HL-60 (cell line): ENCODE results near the gene MFRP.

Experiments
- DNase-seq, 2 experiments: peaks; one replicate each; pipeline ENCODE4 v3.0.0-alpha.2; 2010 to 2020; ENCODE audit warnings: low read depth in 1 of 2, low spot score in 1 of 2
- H3K27ac ChIP-seq: fragments of 250-450 bp; sonication (Bioruptor Pico); replicated peaks from 2 replicates; pipeline ENCODE4 v1.5.1; 2020; ENCODE audit warnings: mild to moderate bottlenecking, moderate library complexity
- H3K27me3 ChIP-seq: fragments of 250-450 bp; sonication (Bioruptor Pico); 2 replicates; pipeline ENCODE4 v1.5.1; 2021; ENCODE audit warnings: mild to moderate bottlenecking, moderate library complexity; ENCODE audit not compliant: insufficient read depth, poor library complexity, severe bottlenecking
- H3K4me3 ChIP-seq: replicated peaks from 2 replicates; pipeline ENCODE4 v1.5.1; 2011; ENCODE audit warnings: mild to moderate bottlenecking, control low read depth, low read length; ENCODE audit not compliant: insufficient read depth
- GABPA ChIP-seq: IDR thresholded peaks from 2 replicates; pipeline ENCODE4 v1.6.1; 2012; ENCODE audit warnings: low read depth
- POLR2AphosphoS5 ChIP-seq: IDR thresholded peaks from 2 replicates; pipeline ENCODE4 v1.6.1; 2012; ENCODE audit warnings: low read depth
- SPI1 ChIP-seq: IDR thresholded peaks from 2 replicates; pipeline ENCODE4 v1.6.1; 2012; ENCODE audit warnings: low read depth, mild to moderate bottlenecking, borderline replicate concordance
- TF ChIP-seq, protein P1 (sequence below): IDR thresholded peaks from one replicate; pipeline ENCODE4 v1.5.1; 2011; ENCODE audit warnings: low read length, control low read depth, inconsistent platforms; ENCODE audit not compliant: insufficient read depth
- TF ChIP-seq, protein P2 (sequence below): IDR thresholded peaks from 2 replicates; pipeline ENCODE4 v1.6.1; 2012; ENCODE audit warnings: low read depth; ENCODE audit not compliant: insufficient replicate concordance

MFRP gene

DNA sequence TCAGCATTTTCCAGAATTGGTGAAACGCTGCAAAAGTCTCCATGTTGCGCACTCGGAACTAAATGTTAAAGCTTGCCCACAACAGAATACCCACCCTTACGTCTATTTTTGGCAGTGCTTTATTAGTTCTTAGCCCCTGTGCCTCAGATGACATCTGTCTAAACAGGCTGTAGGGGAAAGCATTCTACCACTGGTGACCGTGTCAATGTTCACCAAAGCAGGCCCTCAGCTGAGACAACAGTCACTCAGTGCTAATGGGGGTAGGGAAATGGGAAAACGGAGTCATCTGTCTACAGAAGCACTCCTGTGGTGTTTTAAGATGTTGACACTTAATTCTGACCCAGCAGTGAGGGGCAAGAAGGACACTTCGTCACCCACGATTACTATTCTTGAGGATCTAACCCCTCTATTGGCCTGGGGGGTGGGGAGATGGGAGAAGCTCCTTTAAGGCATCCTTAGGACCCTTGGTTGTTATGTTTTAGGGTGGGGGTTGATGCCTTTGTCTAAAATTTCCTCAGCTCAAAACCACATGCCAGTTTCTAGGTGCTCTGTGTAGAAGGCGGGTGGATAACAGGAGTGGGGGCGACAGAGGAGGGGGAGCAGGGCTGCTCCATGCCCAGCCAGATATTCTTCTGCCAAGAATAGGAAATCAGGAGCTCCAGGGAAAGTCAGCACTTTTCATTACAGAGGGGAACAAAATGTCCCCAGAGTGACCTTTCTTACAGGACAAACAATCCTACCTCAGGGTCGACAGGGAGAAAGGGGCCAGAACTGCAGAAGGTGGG is 15.6 kb upstream of the MFRP start:
- H3K27me3 ChIP-seq, result peaks cover 12% of the 10 kb centered on the region
- H3K27ac ChIP-seq, result no peak overlapping the region
- H3K4me3 ChIP-seq, result no peak overlapping the region
- no peak for DNase-seq
- TF ChIP-seq, protein P1, sequence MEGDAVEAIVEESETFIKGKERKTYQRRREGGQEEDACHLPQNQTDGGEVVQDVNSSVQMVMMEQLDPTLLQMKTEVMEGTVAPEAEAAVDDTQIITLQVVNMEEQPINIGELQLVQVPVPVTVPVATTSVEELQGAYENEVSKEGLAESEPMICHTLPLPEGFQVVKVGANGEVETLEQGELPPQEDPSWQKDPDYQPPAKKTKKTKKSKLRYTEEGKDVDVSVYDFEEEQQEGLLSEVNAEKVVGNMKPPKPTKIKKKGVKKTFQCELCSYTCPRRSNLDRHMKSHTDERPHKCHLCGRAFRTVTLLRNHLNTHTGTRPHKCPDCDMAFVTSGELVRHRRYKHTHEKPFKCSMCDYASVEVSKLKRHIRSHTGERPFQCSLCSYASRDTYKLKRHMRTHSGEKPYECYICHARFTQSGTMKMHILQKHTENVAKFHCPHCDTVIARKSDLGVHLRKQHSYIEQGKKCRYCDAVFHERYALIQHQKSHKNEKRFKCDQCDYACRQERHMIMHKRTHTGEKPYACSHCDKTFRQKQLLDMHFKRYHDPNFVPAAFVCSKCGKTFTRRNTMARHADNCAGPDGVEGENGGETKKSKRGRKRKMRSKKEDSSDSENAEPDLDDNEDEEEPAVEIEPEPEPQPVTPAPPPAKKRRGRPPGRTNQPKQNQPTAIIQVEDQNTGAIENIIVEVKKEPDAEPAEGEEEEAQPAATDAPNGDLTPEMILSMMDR, result no peak
- TF ChIP-seq, protein P2, sequence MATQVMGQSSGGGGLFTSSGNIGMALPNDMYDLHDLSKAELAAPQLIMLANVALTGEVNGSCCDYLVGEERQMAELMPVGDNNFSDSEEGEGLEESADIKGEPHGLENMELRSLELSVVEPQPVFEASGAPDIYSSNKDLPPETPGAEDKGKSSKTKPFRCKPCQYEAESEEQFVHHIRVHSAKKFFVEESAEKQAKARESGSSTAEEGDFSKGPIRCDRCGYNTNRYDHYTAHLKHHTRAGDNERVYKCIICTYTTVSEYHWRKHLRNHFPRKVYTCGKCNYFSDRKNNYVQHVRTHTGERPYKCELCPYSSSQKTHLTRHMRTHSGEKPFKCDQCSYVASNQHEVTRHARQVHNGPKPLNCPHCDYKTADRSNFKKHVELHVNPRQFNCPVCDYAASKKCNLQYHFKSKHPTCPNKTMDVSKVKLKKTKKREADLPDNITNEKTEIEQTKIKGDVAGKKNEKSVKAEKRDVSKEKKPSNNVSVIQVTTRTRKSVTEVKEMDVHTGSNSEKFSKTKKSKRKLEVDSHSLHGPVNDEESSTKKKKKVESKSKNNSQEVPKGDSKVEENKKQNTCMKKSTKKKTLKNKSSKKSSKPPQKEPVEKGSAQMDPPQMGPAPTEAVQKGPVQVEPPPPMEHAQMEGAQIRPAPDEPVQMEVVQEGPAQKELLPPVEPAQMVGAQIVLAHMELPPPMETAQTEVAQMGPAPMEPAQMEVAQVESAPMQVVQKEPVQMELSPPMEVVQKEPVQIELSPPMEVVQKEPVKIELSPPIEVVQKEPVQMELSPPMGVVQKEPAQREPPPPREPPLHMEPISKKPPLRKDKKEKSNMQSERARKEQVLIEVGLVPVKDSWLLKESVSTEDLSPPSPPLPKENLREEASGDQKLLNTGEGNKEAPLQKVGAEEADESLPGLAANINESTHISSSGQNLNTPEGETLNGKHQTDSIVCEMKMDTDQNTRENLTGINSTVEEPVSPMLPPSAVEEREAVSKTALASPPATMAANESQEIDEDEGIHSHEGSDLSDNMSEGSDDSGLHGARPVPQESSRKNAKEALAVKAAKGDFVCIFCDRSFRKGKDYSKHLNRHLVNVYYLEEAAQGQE, result no peak
- TF ChIP-seq GABPA, result no peak
- no peak for TF ChIP-seq SPI1
- no peak for TF ChIP-seq POLR2AphosphoS5

DNA sequence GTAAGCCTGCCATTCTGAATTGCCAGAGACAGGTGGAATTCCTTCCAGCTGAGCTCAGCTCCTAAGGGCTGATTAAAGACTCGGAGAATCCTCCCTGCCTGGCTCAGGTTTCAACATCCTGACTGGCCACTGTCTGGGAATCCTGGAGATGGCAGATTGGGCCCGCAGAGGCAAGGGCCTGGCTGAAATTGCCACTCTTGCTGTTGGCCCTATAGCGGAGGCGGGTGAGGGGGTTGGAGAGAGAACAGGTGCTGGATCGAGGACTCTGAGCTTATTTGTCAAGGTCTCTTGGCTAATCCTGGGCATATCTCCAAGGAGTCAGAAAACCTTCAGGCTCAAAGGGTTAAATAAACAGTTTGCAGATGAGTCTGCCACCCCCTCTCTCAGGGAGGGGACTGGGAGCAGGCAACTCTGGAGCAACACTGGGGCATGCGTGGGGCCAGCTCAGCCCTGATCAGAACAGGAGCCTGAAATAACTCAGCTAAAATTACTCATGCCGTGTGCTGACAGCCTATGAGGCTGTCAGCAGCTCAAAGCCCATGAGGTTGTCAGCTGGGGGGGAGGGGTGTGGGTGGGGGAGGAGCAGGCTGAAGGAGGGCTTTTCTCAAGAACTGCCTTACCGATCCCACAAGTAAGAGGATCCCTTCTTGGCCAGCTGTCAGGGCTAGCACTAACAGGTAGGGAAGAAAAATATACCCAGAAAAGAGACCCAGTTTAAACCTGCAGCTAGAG is 14.7 kb upstream of the MFRP start:
- peaks cover 12% of the 10 kb centered on the region for H3K27me3 ChIP-seq
- H3K4me3 ChIP-seq, result no peak overlapping the region
- peak; percentile 27 to 62 for DNase-seq
- H3K27ac ChIP-seq, result no peak overlapping the region; the same call in 1 of the 2 replicates
- TF ChIP-seq POLR2AphosphoS5 (no peak), SPI1 (no peak), GABPA (no peak)
- TF ChIP-seq, protein P2, result no peak
- TF ChIP-seq, protein P1, result no peak

DNA sequence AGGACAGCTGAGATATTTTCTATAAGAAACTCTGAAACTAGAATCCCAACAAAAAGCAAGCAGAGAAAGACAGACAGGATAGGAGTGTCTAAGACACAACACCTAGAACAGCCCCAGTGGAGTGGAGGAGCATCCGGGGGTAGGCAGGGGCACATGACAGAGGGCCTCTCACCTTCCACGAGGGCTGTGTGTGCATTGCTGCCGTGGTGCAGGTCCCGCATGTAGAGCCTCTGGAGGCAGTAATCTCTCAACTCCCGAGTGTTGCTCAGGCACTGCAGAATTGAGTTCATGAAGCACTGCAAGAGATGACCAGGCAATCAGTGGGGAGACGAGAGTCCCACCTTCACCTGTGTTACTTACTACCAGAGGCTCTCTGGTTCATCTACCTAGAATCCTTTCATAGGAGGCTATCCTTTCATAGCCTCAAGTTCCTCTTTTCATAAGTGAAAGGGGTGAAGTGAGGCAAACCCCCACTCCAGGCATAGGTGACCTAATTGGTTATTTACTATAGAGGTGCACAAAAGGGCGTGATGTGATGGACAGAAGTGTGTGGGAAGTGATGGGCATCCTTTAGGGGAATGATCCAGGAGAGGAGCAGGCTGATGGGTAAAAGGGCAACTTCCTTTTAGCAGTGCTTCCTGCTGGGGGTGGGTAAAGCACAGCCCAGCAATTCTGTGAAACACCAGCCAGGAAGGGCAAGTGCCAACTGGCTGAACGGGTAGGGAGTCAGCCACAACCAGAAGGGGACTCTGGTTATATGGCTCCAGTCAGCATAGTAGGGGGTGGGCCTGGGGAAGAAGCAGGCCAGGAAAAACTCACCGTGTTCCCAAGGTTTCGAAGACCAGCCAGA is 13.1 kb upstream of the MFRP start:
- Histone ChIP-seq H3K4me3 (no peak overlapping the region), H3K27ac (no peak overlapping the region; the same call in 1 of the 2 replicates), H3K27me3 (peaks cover 14% of the 10 kb centered on the region)
- TF ChIP-seq, protein P2, result no peak
- no peak for TF ChIP-seq SPI1
- DNase-seq, result peak in 1 of 2 experiments; percentile 42
